ENCODE results near the gene PCSK4.
A peak's percentile ranks its signal among the peaks of the same experiment; 100 is the strongest.
"Not testable (repeated sequence)": the region's sequence is repeated elsewhere in the genome, so short reads cannot be mapped to it uniquely, and the experiment has no call there.

PCSK4 gene

GRCh38 chr19:1521636-1522035 is 31.5 kb upstream of the PCSK4 start:
- no peak for DNase-seq

- no peak for DNase-seq
These were observed 30.1 kb upstream of the PCSK4 start for GRCh38 chr19:1520203-1520780.

DNA sequence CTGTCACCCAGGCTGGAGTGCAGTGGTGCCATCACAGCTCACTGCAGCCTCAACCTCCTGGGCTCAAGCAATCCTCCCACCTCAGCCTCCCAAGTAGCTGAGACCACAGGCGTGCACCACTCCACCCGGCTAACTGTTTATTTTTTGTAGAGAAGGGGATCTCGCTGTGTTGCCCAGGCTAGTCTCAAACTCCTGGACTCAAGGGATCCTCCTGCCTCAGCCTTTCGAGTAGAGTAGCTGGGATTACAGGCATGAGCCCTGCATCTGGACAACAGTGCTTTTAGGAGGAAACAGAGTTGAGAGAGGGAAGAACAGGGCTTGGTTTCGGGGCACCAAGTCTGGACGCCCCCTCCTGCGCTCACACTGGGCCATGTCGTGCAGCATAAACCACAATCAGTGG is 29.7 kb upstream of the PCSK4 start:
- DNase-seq, result not testable (repeated sequence)

DNA sequence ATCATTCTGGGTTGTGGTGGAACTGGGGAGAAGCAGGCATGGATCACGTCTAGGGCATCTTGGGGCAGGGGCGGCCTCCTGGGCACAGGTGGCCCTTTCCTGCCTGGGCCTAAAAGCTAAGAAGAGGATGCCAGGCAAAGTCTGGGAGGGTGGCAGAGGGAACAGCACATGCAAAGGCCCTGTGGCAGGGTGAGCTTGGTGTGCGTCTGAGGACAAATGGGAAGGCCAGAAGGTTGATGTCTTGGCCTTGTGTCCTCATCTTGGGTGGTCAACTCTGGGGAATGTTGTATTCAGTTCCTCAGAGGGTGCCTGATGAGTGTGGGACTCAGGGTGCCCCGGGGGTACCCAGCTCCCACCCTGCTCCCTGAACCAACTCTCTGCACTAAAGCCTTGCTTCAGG is 28.3 kb upstream of the PCSK4 start:
- DNase-seq, result no peak

GRCh38 chr19:1516395-1516753 is 26.2 kb upstream of the PCSK4 start:
- DNase-seq, result no peak

GRCh38 chr19:1514986-1515721 is 25.0 kb upstream of the PCSK4 start:
- DNase-seq, result no peak

DNA sequence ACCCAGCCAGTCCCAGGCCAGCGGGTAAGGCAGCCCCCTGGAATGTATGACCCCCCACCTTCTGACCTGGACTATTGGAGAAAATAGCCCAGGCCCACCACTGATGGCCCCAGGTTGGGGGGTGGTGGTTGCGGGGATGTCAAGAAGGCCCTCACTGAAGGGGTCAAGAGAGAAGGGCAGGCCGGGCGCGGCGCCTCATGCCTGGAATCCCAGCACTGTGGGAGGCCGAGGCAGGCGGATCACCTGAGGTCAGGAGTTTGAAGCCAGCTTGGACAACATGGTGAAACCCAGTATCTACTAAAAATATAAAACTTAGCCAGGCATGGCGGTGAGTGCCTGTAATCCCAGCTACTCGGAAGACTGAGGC is 24.1 kb upstream of the PCSK4 start:
- DNase-seq, result no peak

- no peak for DNase-seq
These were observed 23.5 kb upstream of the PCSK4 start for GRCh38 chr19:1513499-1514294.

DNA sequence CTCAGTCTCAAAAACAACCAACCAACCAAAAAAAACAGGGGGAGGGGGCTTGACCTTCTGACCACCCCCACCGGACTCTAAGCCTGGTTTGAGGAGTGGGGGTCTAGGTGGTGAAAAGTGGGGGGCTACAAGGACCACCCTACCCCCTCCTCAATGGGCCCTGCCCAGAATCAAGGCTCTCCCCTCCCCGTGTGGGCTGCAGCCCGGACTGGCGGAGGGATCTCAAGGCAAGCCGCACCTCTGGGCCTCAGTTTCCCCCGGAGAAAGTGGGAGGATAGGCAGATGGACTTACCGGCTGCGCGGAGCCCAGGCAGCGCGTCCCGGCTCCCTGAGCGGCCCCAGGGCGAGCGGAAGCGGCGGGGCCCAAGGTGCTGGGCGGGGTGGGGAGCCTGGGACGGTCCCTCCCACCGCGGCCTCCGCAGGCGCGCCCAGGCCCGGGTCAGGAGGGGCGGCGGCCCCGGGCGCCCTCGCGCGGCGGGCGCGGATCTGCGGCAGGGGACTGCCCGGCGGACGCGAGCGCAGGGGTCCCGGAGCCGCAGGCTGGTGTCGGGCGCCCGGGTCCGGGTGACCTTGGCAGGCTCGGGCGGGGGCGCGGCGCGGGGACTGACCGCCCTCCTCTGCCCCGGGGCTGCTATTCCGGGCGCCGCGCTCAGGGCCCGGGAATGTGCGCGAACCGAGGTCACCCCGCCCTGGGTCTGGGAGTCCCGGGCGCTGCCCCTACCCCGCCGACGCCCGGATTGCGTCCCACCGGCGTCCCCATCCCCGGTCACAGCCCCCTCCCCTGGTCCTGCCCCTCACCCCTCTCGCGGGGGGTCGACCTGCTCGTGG is 22.7 kb upstream of the PCSK4 start, which contains the start of gene ADAMTSL5:
TSS of gene ADAMTSL5 (minus strand) at position 349 of the 828 bp plus-strand sequence. CDS start 2,076 bp downstream, outside the sequence.
- no peak for DNase-seq

GRCh38 chr19:1511318-1512317 is 21.5 kb upstream of the PCSK4 start:
- DNase-seq, result no peak

GRCh38 chr19:1510807-1511206 is 20.7 kb upstream of the PCSK4 start:
- no peak for DNase-seq

DNA sequence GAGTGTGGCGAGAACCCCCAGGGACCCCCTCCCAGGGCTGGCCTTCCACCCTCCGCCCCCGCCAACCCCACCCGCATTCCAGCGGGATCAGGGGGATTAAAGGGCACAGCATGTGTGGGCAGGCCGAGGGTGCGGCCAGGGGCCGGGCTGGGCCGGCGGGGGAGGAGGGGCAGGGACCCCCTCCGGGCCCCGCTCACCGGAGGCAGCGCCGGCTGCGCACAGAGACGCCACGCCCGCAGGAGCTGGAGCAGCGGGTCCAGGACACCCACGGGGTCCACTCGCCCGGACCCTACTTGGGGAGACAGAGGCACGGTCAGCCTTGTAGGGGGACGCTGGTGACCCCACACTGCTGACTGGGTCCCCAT is 20.3 kb upstream of the PCSK4 start:
- DNase-seq, result no peak

DNA sequence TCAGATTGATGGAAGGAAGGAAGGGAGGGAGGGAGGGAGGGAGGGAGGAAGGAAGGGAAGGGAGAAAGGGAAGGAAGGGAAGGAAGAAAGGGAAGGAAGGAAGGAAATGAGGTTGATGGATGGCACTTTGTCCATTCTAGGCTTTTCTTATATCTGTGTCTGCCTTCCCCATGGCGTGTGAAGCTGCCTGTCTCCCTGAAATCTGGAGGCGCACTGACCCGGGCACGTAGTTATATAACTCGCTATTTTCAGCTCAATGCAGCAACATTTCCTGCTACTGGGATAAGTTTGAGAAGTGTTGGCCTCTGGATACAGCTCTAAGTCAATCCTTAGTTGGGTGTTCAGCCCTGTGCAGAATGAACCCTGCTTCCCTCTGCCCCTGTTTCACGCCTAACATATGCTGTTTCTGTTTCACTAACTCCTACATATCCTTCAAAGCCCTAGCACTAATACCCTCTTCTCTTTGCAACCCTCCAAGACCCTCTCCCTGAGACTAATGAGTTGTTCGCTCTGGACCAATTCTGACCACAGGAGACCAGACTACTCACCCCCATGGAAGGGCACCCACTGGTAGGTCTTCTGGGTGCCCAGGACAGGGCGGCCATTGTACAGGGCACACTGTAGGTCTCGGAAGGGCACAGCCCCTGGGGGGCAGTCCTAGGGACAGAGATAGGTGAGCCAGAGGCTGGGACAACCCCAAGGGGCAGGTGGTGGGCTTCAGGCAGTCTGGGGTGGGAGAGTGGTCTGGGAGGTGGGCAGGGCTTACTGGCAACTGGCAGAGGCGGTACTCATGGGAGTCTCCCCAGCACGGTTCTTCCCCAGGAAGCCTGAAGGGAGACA is 19.7 kb upstream of the PCSK4 start:
- no peak for DNase-seq

- no peak for DNase-seq
These were observed 18.3 kb upstream of the PCSK4 start for GRCh38 chr19:1508507-1508856.

GRCh38 chr19:1507763-1508506 is 17.8 kb upstream of the PCSK4 start:
- DNase-seq, result peak; percentile 64

GRCh38 chr19:1507192-1507660 is 17.1 kb upstream of the PCSK4 start:
- no peak for DNase-seq

DNA sequence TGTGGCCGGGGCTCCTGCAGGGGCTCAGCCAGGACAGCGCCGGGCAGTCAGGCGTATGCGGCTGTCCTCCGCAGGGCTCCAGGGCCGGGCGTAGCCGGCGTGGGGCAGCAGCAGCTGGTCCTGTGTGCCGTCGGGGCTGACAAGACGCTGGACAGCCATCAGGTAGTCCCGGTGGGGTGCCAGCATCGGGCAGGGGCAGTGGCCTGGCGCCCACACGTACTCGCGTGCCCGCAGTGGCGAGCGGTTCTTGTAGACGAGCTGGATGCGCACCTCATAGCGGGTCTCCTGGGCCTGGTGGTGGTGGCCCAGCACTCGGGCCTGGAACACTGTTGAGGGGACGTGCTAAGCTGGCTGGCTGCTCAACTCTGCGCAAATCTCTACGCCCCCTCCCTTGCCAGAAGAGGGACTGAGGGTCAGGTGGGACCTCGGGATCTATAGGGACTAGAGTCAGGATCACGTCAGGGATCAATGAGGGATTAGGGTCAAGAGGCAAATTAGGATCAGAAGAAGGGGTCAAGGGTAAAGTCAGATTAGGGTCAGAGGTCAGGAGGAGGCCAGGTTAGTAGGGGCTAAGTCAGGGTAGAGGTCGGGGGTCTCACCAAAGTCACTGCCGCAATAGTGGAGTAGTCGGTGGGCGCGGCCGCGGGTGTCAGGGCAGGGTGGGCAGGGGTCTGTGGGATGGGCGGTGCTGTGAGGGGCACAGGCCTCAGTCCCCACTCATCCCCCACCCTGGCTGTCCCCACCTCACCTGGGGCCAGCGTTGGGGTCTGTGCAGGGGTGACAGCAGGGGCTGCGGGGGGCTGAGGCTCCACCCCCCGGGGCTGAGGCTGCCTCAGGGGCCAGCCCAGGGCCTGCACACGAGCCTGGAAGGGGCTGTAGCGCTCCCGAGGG is 16.1 kb upstream of the PCSK4 start:
- no peak for DNase-seq

GRCh38 chr19:1505012-1505411 is 14.9 kb upstream of the PCSK4 start:
- DNase-seq, result no peak
